Middle frontal gyrus (tissue), 1 donor: ENCODE measurements around the gene TEX28.
A peak's percentile ranks its signal among the peaks of the same experiment; 100 is the strongest.
"Not testable (repeated sequence)": the region's sequence is repeated elsewhere in the genome, so short reads cannot be mapped to it uniquely, and the experiment has no call there.

Source experiments
- DNase-seq: peaks from one replicate; pipeline ENCODE4 v3.0.0-alpha.2; 2015; ENCODE audit warnings: low spot score; ENCODE audit errors: extremely low spot score

TEX28 gene

GRCh38 chrX:154294791-154295574 is at the start of gene TEX28:
TSS of gene TEX28 (minus strand) at chrX:154295124. CDS start at chrX:154292117, 3,007 bp downstream.
- DNase-seq, result no peak

- not testable (repeated sequence) for DNase-seq
These were observed 48.7 kb upstream of the TEX28 start for GRCh38 chrX:154343620-154344019.

- DNase-seq, result not testable (repeated sequence)
These were observed 48.1 kb upstream of the TEX28 start for GRCh38 chrX:154343063-154343462.

GRCh38 chrX:154341399-154342298 is 46.7 kb upstream of the TEX28 start:
- DNase-seq, result not testable (repeated sequence)

- no peak for DNase-seq
These were observed 39.6 kb upstream of the TEX28 start for GRCh38 chrX:154334496-154334895.

- no peak for DNase-seq
These were observed 38.9 kb upstream of the TEX28 start for GRCh38 chrX:154333837-154334271.

- no peak for DNase-seq
These were observed 38.2 kb upstream of the TEX28 start for GRCh38 chrX:154333116-154333515.

- DNase-seq, result no peak
These were observed 37.6 kb upstream of the TEX28 start for GRCh38 chrX:154332561-154332960.

- no peak for DNase-seq
These were observed 34.4 kb upstream of the TEX28 start for GRCh38 chrX:154329294-154329693.

- no peak for DNase-seq
These were observed 33.7 kb upstream of the TEX28 start for GRCh38 chrX:154328646-154329045.

GRCh38 chrX:154327038-154327820 is 32.3 kb upstream of the TEX28 start:
- DNase-seq, result no peak

GRCh38 chrX:154325541-154325940 is 30.6 kb upstream of the TEX28 start:
- no peak for DNase-seq

GRCh38 chrX:154323537-154323936 is 28.6 kb upstream of the TEX28 start:
- DNase-seq, result no peak

GRCh38 chrX:154322890-154323289 is 28.0 kb upstream of the TEX28 start:
- no peak for DNase-seq

GRCh38 chrX:154321594-154321993 is 26.7 kb upstream of the TEX28 start:
- no peak for DNase-seq

- DNase-seq, result no peak
These were observed 26.2 kb upstream of the TEX28 start for GRCh38 chrX:154321152-154321551.

GRCh38 chrX:154320406-154320805 is 25.5 kb upstream of the TEX28 start:
- DNase-seq, result no peak

GRCh38 chrX:154317391-154317995 is 22.6 kb upstream of the TEX28 start:
- DNase-seq, result peak; percentile 4

GRCh38 chrX:154315416-154315815 is 20.5 kb upstream of the TEX28 start:
- no peak for DNase-seq

GRCh38 chrX:154313147-154313546 is 18.2 kb upstream of the TEX28 start:
- no peak for DNase-seq

- DNase-seq, result no peak
These were observed 17.2 kb upstream of the TEX28 start for GRCh38 chrX:154312116-154312515.
